ENCODE data around the gene MEIS3.

Gene MEIS3

GRCh38 chr19:47419030-47419783, at the start of gene MEIS3:
TSS of gene MEIS3 (minus strand) at chr19:47419527. CDS start at chr19:47419081, 446 bp downstream.
- DNase-seq: no peak

- no peak for DNase-seq
Measured at GRCh38 chr19:47467914-47468313, 48.6 kb upstream of the MEIS3 start.

- no peak for DNase-seq
Measured at GRCh38 chr19:47465957-47466356, 46.6 kb upstream of the MEIS3 start.

- no peak for DNase-seq
Measured at GRCh38 chr19:47464675-47465419, 45.5 kb upstream of the MEIS3 start.

GRCh38 chr19:47461876-47462275, 42.5 kb upstream of the MEIS3 start:
- no peak for DNase-seq

- DNase-seq: no peak
Measured at GRCh38 chr19:47459477-47459876, 40.1 kb upstream of the MEIS3 start.

GRCh38 chr19:47458672-47459071, 39.3 kb upstream of the MEIS3 start:
- DNase-seq: no peak

GRCh38 chr19:47456721-47457474, 37.6 kb upstream of the MEIS3 start:
- DNase-seq: no peak

GRCh38 chr19:47450478-47450877, 31.2 kb upstream of the MEIS3 start:
- no peak for DNase-seq

- no peak for DNase-seq
Measured at GRCh38 chr19:47448360-47448727, 29.0 kb upstream of the MEIS3 start.

GRCh38 chr19:47447470-47448359, 28.4 kb upstream of the MEIS3 start:
- no peak for DNase-seq

- no peak for DNase-seq
Measured at GRCh38 chr19:47446534-47447469, 27.5 kb upstream of the MEIS3 start.

- DNase-seq: peak; percentile 68
Measured at GRCh38 chr19:47445937-47446402, 26.6 kb upstream of the MEIS3 start.

- peak; percentile 70 for DNase-seq
Measured at GRCh38 chr19:47445527-47445926, 26.2 kb upstream of the MEIS3 start.

GRCh38 chr19:47444388-47444821, 25.1 kb upstream of the MEIS3 start:
- no peak for DNase-seq

- DNase-seq: no peak
Measured at GRCh38 chr19:47443331-47443730, 24.0 kb upstream of the MEIS3 start.

- no peak for DNase-seq
Measured at GRCh38 chr19:47438793-47439220, 19.5 kb upstream of the MEIS3 start.

GRCh38 chr19:47437500-47437899, 18.2 kb upstream of the MEIS3 start:
- no peak for DNase-seq

GRCh38 chr19:47436712-47437401, 17.5 kb upstream of the MEIS3 start:
- peak; percentile 83 for DNase-seq

- no peak for DNase-seq
Measured at GRCh38 chr19:47435883-47436417, 16.6 kb upstream of the MEIS3 start.

Data from COR-L47 (cell line).